Hematopoietic multipotent progenitor cell treated with erythropoietin and hydrocortisone succinate and interleukin-3 and kit ligand, for 15 days (in vitro differentiated cells): ENCODE measurements around the gene SLC15A1.
"Not testable (repeated sequence)": the region's sequence is repeated elsewhere in the genome, so short reads cannot be mapped to it uniquely, and the experiment has no call there.

Source experiments
- DNase-seq: peaks from one replicate; pipeline ENCODE4 v3.0.0-alpha.2; 2015; ENCODE audit warnings: low spot score

The SLC15A1 gene

GRCh38 chr13:98781470-98781869 is 29.0 kb upstream of the SLC15A1 start:
- no peak for DNase-seq

GRCh38 chr13:98781045-98781444 is 28.6 kb upstream of the SLC15A1 start:
- no peak for DNase-seq

- no peak for DNase-seq
Observed at GRCh38 chr13:98780451-98780850, 28.0 kb upstream of the SLC15A1 start.

- no peak for DNase-seq
Observed at GRCh38 chr13:98779695-98780094, 27.2 kb upstream of the SLC15A1 start.

- no peak for DNase-seq
Observed at GRCh38 chr13:98778749-98779148, 26.3 kb upstream of the SLC15A1 start.

- DNase-seq, result no peak
Observed at GRCh38 chr13:98776644-98777043, 24.2 kb upstream of the SLC15A1 start.

- no peak for DNase-seq
Observed at GRCh38 chr13:98775844-98776598, 23.5 kb upstream of the SLC15A1 start.

GRCh38 chr13:98775386-98775785 is 22.9 kb upstream of the SLC15A1 start:
- no peak for DNase-seq

GRCh38 chr13:98774776-98775175 is 22.3 kb upstream of the SLC15A1 start:
- no peak for DNase-seq

- no peak for DNase-seq
Observed at GRCh38 chr13:98773921-98774320, 21.4 kb upstream of the SLC15A1 start.

- DNase-seq, result no peak
Observed at GRCh38 chr13:98772794-98773452, 20.5 kb upstream of the SLC15A1 start.

- DNase-seq, result no peak
Observed at GRCh38 chr13:98771838-98772611, 19.6 kb upstream of the SLC15A1 start.

- no peak for DNase-seq
Observed at GRCh38 chr13:98769736-98770135, 17.3 kb upstream of the SLC15A1 start.

- DNase-seq, result no peak
Observed at GRCh38 chr13:98768522-98768921, 16.1 kb upstream of the SLC15A1 start.

- no peak for DNase-seq
Observed at GRCh38 chr13:98766697-98767096, 14.2 kb upstream of the SLC15A1 start.

GRCh38 chr13:98765996-98766519 is 13.6 kb upstream of the SLC15A1 start:
- no peak for DNase-seq

GRCh38 chr13:98761986-98762616 is 9.6 kb upstream of the SLC15A1 start:
- no peak for DNase-seq

GRCh38 chr13:98761126-98761985 is 8.9 kb upstream of the SLC15A1 start:
- DNase-seq, result no peak

- no peak for DNase-seq
Observed at GRCh38 chr13:98755729-98756128, 3.3 kb upstream of the SLC15A1 start.

GRCh38 chr13:98755116-98755515 is 2.6 kb upstream of the SLC15A1 start:
- DNase-seq, result no peak

- not testable (repeated sequence) for DNase-seq
Observed at GRCh38 chr13:98754468-98754867, 2.0 kb upstream of the SLC15A1 start.
